ENCODE results near the gene MXD3. TPM values are rescaled to one million over a fixed set of nuclear protein-coding genes. Genes with fewer than 3 reads are reported as not detected.
A peak's percentile ranks its signal among the peaks of the same experiment; 100 is the strongest.

Gene MXD3
- total and polyA plus RNA-seq, 2 experiments from 2014 or later = 9.9 to 11.6 TPM

DNA sequence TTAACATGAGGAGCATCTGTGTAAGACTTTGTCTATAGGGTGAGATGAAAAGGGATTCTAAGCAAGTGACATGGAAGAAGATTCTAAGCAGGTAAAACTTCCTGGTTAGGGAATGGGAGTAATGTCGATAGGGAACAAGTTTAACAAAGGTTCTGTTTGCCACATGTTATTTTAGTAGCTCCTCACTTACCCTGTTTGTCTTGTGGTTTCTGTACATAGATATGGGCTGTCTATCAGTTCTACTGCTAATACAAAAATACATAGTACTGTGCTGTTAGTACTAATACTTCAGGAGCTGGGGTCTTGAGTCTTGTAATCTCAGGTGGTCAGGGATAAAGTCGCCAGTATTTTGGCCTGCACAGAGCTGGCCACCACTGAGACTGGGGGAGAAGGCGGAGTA lies 41.0 kb downstream of the MXD3 start:
- no peak overlapping the region for H3K4me3 Mint-ChIP-seq
- Histone ChIP-seq H3F3A (replicated peaks; ENCODE audit: low read depth) (peaks cover under 1% of the 10 kb centered on the region; the same call in 1 of the 2 replicates), H4K20me1 (replicated peaks; ENCODE audit: insufficient read depth) (peaks cover 30% of the 10 kb centered on the region), H3K4me1 (ENCODE audit: insufficient read depth) (no peaks in the 10 kb centered on the region), H3K36me3 (ENCODE audit: insufficient read depth) (peaks cover 63% of the 10 kb centered on the region), H3K27ac (ENCODE audit: low read depth) (0 out of 2 replicates have a peak overlapping the region, but pooled peaks have one; percentile 80), H3K27me3 (ENCODE audit: insufficient read depth) (no peaks in the 10 kb centered on the region), H3K9me2 (ENCODE audit: insufficient read depth) (no peaks in the 10 kb centered on the region), H3K79me2 (replicated peaks; ENCODE audit: insufficient read depth) (peaks cover 11% of the 10 kb centered on the region; the same call in 1 of the 2 replicates), H3K4me3 (no peak overlapping the region), H2AFZ (no peak overlapping the region), H3K4me2 (no peak overlapping the region)
- H3K9me3 Mint-ChIP-seq = no peaks in the 10 kb centered on the region; the same call in 2 of the 3 replicates
- ATAC-seq (no peak), DNase-seq (ENCODE audit: low spot score) (no peak)
- peaks cover 9% of the 10 kb centered on the region for H3K27me3 Mint-ChIP-seq (ENCODE audit: insufficient read depth, low read depth, poor library complexity)
- TF ChIP-seq EZH2phosphoT487 (IDR thresholded peaks at IDR 0.05; ENCODE audit: unreplicated experiment) (no peak), CREB1 (CRISPR knock-in tag; IDR thresholded peaks at IDR 0.05; ENCODE audit: low read depth) (no peak), REST (IDR thresholded peaks at IDR 0.05; ENCODE audit: unreplicated experiment) (no peak), JUNB (IDR thresholded peaks at IDR 0.05; ENCODE audit: unreplicated experiment) (no peak), POLR2AphosphoS5 (IDR thresholded peaks at IDR 0.05; ENCODE audit: low read depth) (no peak), ZNF114 (CRISPR knock-in tag; IDR thresholded peaks at IDR 0.05) (no peak), EZH2 (IDR thresholded peaks at IDR 0.05; ENCODE audit: low read depth, unreplicated experiment) (no peak), ZNF331 (CRISPR knock-in tag; IDR thresholded peaks at IDR 0.05; ENCODE audit: low read depth) (no peak), STAT1 (IDR thresholded peaks at IDR 0.05; ENCODE audit: unreplicated experiment) (no peak), NANOG (IDR thresholded peaks at IDR 0.05; ENCODE audit: borderline replicate concordance) (no peak)
- TF ChIP-seq, protein P1, sequence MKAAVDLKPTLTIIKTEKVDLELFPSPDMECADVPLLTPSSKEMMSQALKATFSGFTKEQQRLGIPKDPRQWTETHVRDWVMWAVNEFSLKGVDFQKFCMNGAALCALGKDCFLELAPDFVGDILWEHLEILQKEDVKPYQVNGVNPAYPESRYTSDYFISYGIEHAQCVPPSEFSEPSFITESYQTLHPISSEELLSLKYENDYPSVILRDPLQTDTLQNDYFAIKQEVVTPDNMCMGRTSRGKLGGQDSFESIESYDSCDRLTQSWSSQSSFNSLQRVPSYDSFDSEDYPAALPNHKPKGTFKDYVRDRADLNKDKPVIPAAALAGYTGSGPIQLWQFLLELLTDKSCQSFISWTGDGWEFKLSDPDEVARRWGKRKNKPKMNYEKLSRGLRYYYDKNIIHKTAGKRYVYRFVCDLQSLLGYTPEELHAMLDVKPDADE (IDR thresholded peaks at IDR 0.05) = no peak
- TF ChIP-seq, protein P2, sequence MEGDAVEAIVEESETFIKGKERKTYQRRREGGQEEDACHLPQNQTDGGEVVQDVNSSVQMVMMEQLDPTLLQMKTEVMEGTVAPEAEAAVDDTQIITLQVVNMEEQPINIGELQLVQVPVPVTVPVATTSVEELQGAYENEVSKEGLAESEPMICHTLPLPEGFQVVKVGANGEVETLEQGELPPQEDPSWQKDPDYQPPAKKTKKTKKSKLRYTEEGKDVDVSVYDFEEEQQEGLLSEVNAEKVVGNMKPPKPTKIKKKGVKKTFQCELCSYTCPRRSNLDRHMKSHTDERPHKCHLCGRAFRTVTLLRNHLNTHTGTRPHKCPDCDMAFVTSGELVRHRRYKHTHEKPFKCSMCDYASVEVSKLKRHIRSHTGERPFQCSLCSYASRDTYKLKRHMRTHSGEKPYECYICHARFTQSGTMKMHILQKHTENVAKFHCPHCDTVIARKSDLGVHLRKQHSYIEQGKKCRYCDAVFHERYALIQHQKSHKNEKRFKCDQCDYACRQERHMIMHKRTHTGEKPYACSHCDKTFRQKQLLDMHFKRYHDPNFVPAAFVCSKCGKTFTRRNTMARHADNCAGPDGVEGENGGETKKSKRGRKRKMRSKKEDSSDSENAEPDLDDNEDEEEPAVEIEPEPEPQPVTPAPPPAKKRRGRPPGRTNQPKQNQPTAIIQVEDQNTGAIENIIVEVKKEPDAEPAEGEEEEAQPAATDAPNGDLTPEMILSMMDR (conservative IDR thresholded peaks at IDR 0.05; ENCODE audit: low read depth in 2 of 2) = no peak
- TF ChIP-seq, protein P3, sequence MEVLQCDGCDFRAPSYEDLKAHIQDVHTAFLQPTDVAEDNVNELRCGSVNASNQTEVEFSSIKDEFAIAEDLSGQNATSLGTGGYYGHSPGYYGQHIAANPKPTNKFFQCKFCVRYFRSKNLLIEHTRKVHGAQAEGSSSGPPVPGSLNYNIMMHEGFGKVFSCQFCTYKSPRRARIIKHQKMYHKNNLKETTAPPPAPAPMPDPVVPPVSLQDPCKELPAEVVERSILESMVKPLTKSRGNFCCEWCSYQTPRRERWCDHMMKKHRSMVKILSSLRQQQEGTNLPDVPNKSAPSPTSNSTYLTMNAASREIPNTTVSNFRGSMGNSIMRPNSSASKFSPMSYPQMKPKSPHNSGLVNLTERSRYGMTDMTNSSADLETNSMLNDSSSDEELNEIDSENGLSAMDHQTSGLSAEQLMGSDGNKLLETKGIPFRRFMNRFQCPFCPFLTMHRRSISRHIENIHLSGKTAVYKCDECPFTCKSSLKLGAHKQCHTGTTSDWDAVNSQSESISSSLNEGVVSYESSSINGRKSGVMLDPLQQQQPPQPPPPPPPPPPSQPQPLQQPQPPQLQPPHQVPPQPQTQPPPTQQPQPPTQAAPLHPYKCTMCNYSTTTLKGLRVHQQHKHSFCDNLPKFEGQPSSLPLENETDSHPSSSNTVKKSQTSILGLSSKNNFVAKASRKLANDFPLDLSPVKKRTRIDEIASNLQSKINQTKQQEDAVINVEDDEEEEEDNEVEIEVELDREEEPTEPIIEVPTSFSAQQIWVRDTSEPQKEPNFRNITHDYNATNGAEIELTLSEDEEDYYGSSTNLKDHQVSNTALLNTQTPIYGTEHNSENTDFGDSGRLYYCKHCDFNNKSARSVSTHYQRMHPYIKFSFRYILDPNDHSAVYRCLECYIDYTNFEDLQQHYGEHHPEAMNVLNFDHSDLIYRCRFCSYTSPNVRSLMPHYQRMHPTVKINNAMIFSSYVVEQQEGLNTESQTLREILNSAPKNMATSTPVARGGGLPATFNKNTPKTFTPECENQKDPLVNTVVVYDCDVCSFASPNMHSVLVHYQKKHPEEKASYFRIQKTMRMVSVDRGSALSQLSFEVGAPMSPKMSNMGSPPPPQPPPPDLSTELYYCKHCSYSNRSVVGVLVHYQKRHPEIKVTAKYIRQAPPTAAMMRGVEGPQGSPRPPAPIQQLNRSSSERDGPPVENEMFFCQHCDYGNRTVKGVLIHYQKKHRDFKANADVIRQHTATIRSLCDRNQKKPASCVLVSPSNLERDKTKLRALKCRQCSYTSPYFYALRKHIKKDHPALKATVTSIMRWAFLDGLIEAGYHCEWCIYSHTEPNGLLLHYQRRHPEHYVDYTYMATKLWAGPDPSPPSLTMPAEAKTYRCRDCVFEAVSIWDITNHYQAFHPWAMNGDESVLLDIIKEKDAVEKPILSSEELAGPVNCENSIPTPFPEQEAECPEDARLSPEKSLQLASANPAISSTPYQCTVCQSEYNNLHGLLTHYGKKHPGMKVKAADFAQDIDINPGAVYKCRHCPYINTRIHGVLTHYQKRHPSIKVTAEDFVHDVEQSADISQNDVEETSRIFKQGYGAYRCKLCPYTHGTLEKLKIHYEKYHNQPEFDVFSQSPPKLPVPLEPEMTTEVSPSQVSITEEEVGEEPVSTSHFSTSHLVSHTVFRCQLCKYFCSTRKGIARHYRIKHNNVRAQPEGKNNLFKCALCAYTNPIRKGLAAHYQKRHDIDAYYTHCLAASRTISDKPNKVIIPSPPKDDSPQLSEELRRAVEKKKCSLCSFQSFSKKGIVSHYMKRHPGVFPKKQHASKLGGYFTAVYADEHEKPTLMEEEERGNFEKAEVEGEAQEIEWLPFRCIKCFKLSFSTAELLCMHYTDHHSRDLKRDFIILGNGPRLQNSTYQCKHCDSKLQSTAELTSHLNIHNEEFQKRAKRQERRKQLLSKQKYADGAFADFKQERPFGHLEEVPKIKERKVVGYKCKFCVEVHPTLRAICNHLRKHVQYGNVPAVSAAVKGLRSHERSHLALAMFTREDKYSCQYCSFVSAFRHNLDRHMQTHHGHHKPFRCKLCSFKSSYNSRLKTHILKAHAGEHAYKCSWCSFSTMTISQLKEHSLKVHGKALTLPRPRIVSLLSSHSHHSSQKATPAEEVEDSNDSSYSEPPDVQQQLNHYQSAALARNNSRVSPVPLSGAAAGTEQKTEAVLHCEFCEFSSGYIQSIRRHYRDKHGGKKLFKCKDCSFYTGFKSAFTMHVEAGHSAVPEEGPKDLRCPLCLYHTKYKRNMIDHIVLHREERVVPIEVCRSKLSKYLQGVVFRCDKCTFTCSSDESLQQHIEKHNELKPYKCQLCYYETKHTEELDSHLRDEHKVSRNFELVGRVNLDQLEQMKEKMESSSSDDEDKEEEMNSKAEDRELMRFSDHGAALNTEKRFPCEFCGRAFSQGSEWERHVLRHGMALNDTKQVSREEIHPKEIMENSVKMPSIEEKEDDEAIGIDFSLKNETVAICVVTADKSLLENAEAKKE (CRISPR knock-in tag; IDR thresholded peaks at IDR 0.05) = no peak
- H3K27ac Mint-ChIP-seq = 0 out of 2 replicates have a peak overlapping the region, but pooled peaks have one; percentile 10
- peaks cover 89% of the 10 kb centered on the region for H3K36me3 Mint-ChIP-seq (ENCODE audit: low read depth)
- H3K4me1 Mint-ChIP-seq = no peaks in the 10 kb centered on the region

All from GM23338 (cell line).